ENCODE measurements around the gene QTRT2. TPM values are rescaled to one million over a fixed set of nuclear protein-coding genes. Genes with fewer than 3 reads are reported as not detected.

Gene QTRT2
- total and polyA plus RNA-seq, 2 experiments from 2014 or later: 32.3 to 66.5 TPM

- no peaks in the 10 kb centered on the region for H3K9me2 ChIP-seq (ENCODE audit: insufficient read depth)
- H3K4me2 ChIP-seq: no peak overlapping the region
- H3K27ac ChIP-seq (ENCODE audit: low read depth): no peak overlapping the region
- H2AFZ ChIP-seq: peak overlapping the region; percentile 67
- no peaks in the 10 kb centered on the region for H3F3A ChIP-seq (replicated peaks; ENCODE audit: low read depth)
- no peak for TF ChIP-seq POLR2AphosphoS5 (IDR thresholded peaks at IDR 0.05; ENCODE audit: low read depth)
- TF ChIP-seq CTCF (conservative IDR thresholded peaks at IDR 0.05; ENCODE audit: low read depth in 2 of 2): no peak
- TF ChIP-seq, protein P1, sequence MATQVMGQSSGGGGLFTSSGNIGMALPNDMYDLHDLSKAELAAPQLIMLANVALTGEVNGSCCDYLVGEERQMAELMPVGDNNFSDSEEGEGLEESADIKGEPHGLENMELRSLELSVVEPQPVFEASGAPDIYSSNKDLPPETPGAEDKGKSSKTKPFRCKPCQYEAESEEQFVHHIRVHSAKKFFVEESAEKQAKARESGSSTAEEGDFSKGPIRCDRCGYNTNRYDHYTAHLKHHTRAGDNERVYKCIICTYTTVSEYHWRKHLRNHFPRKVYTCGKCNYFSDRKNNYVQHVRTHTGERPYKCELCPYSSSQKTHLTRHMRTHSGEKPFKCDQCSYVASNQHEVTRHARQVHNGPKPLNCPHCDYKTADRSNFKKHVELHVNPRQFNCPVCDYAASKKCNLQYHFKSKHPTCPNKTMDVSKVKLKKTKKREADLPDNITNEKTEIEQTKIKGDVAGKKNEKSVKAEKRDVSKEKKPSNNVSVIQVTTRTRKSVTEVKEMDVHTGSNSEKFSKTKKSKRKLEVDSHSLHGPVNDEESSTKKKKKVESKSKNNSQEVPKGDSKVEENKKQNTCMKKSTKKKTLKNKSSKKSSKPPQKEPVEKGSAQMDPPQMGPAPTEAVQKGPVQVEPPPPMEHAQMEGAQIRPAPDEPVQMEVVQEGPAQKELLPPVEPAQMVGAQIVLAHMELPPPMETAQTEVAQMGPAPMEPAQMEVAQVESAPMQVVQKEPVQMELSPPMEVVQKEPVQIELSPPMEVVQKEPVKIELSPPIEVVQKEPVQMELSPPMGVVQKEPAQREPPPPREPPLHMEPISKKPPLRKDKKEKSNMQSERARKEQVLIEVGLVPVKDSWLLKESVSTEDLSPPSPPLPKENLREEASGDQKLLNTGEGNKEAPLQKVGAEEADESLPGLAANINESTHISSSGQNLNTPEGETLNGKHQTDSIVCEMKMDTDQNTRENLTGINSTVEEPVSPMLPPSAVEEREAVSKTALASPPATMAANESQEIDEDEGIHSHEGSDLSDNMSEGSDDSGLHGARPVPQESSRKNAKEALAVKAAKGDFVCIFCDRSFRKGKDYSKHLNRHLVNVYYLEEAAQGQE (IDR thresholded peaks at IDR 0.05; ENCODE audit: unreplicated experiment): no peak
- no peak for TF ChIP-seq ZNF331 (CRISPR knock-in tag; IDR thresholded peaks at IDR 0.05; ENCODE audit: low read depth)
- no peak for TF ChIP-seq ZNF114 (CRISPR knock-in tag; IDR thresholded peaks at IDR 0.05)
- TF ChIP-seq STAT1 (IDR thresholded peaks at IDR 0.05; ENCODE audit: unreplicated experiment): no peak
- no peak for TF ChIP-seq EZH2 (IDR thresholded peaks at IDR 0.05; ENCODE audit: low read depth, unreplicated experiment)
- no peak for TF ChIP-seq JUNB (IDR thresholded peaks at IDR 0.05; ENCODE audit: unreplicated experiment)
- no peak for TF ChIP-seq NANOG (IDR thresholded peaks at IDR 0.05; ENCODE audit: borderline replicate concordance)
- TF ChIP-seq, protein P2, sequence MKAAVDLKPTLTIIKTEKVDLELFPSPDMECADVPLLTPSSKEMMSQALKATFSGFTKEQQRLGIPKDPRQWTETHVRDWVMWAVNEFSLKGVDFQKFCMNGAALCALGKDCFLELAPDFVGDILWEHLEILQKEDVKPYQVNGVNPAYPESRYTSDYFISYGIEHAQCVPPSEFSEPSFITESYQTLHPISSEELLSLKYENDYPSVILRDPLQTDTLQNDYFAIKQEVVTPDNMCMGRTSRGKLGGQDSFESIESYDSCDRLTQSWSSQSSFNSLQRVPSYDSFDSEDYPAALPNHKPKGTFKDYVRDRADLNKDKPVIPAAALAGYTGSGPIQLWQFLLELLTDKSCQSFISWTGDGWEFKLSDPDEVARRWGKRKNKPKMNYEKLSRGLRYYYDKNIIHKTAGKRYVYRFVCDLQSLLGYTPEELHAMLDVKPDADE (IDR thresholded peaks at IDR 0.05): no peak
- no peak for TF ChIP-seq CREB1 (CRISPR knock-in tag; IDR thresholded peaks at IDR 0.05; ENCODE audit: low read depth)
- TF ChIP-seq EZH2phosphoT487 (IDR thresholded peaks at IDR 0.05; ENCODE audit: unreplicated experiment): no peak
- TF ChIP-seq, protein P3, sequence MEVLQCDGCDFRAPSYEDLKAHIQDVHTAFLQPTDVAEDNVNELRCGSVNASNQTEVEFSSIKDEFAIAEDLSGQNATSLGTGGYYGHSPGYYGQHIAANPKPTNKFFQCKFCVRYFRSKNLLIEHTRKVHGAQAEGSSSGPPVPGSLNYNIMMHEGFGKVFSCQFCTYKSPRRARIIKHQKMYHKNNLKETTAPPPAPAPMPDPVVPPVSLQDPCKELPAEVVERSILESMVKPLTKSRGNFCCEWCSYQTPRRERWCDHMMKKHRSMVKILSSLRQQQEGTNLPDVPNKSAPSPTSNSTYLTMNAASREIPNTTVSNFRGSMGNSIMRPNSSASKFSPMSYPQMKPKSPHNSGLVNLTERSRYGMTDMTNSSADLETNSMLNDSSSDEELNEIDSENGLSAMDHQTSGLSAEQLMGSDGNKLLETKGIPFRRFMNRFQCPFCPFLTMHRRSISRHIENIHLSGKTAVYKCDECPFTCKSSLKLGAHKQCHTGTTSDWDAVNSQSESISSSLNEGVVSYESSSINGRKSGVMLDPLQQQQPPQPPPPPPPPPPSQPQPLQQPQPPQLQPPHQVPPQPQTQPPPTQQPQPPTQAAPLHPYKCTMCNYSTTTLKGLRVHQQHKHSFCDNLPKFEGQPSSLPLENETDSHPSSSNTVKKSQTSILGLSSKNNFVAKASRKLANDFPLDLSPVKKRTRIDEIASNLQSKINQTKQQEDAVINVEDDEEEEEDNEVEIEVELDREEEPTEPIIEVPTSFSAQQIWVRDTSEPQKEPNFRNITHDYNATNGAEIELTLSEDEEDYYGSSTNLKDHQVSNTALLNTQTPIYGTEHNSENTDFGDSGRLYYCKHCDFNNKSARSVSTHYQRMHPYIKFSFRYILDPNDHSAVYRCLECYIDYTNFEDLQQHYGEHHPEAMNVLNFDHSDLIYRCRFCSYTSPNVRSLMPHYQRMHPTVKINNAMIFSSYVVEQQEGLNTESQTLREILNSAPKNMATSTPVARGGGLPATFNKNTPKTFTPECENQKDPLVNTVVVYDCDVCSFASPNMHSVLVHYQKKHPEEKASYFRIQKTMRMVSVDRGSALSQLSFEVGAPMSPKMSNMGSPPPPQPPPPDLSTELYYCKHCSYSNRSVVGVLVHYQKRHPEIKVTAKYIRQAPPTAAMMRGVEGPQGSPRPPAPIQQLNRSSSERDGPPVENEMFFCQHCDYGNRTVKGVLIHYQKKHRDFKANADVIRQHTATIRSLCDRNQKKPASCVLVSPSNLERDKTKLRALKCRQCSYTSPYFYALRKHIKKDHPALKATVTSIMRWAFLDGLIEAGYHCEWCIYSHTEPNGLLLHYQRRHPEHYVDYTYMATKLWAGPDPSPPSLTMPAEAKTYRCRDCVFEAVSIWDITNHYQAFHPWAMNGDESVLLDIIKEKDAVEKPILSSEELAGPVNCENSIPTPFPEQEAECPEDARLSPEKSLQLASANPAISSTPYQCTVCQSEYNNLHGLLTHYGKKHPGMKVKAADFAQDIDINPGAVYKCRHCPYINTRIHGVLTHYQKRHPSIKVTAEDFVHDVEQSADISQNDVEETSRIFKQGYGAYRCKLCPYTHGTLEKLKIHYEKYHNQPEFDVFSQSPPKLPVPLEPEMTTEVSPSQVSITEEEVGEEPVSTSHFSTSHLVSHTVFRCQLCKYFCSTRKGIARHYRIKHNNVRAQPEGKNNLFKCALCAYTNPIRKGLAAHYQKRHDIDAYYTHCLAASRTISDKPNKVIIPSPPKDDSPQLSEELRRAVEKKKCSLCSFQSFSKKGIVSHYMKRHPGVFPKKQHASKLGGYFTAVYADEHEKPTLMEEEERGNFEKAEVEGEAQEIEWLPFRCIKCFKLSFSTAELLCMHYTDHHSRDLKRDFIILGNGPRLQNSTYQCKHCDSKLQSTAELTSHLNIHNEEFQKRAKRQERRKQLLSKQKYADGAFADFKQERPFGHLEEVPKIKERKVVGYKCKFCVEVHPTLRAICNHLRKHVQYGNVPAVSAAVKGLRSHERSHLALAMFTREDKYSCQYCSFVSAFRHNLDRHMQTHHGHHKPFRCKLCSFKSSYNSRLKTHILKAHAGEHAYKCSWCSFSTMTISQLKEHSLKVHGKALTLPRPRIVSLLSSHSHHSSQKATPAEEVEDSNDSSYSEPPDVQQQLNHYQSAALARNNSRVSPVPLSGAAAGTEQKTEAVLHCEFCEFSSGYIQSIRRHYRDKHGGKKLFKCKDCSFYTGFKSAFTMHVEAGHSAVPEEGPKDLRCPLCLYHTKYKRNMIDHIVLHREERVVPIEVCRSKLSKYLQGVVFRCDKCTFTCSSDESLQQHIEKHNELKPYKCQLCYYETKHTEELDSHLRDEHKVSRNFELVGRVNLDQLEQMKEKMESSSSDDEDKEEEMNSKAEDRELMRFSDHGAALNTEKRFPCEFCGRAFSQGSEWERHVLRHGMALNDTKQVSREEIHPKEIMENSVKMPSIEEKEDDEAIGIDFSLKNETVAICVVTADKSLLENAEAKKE (CRISPR knock-in tag; IDR thresholded peaks at IDR 0.05): no peak
- no peak overlapping the region for H3K27ac Mint-ChIP-seq
- ATAC-seq (no peak), DNase-seq (ENCODE audit: low spot score) (no peak)
- peaks cover 3% of the 10 kb centered on the region; the same call in 2 of the 3 replicates for H3K36me3 Mint-ChIP-seq (ENCODE audit: low read depth)
- H3K27me3 ChIP-seq (ENCODE audit: insufficient read depth): no peaks in the 10 kb centered on the region
- H3K36me3 ChIP-seq (ENCODE audit: insufficient read depth): no peaks in the 10 kb centered on the region
- no peaks in the 10 kb centered on the region for H4K20me1 ChIP-seq (replicated peaks; ENCODE audit: insufficient read depth)
- H3K4me1 Mint-ChIP-seq: peaks cover 10% of the 10 kb centered on the region
- no peaks in the 10 kb centered on the region for H3K9me3 Mint-ChIP-seq
- H3K4me1 ChIP-seq (ENCODE audit: insufficient read depth): peaks cover 18% of the 10 kb centered on the region
- no peaks in the 10 kb centered on the region for H3K79me2 ChIP-seq (replicated peaks; ENCODE audit: insufficient read depth)
- no peaks in the 10 kb centered on the region for H3K27me3 Mint-ChIP-seq (ENCODE audit: insufficient read depth, low read depth, poor library complexity)
- no peak overlapping the region for H3K4me3 Mint-ChIP-seq
- H3K4me3 ChIP-seq: no peak overlapping the region
Measured at GRCh38 chr3:114093016-114093380, 36.5 kb downstream of the QTRT2 start.

Data from GM23338 (cell line).